Progenitor cell of endocrine pancreas (in vitro differentiated cells): Measurements from ENCODE around the gene MRPL14. TPM values are rescaled to one million over a fixed set of nuclear protein-coding genes. Genes with fewer than 3 reads are reported as not detected.

Source experiments
- DNase-seq: peaks from one replicate; pipeline ENCODE4 v3.0.0; 2021; ENCODE audit warnings: low spot score; ENCODE audit not compliant: unreplicated experiment
- H3K27ac Mint-ChIP-seq: 2 replicates; pipeline ENCODE4 v1.8.0; 2021; ENCODE audit warnings: mild to moderate bottlenecking, moderate library complexity, mixed read lengths
- H3K27me3 Mint-ChIP-seq: 2 replicates; pipeline ENCODE4 v1.8.0; 2021; ENCODE audit warnings: mixed read lengths
- H3K36me3 Mint-ChIP-seq: 2 replicates; pipeline ENCODE4 v1.8.0; 2022; ENCODE audit warnings: mixed read lengths; ENCODE audit not compliant: insufficient read depth
- H3K4me1 Mint-ChIP-seq: 2 replicates; pipeline ENCODE4 v1.8.0; 2021; ENCODE audit warnings: low read depth, mixed read lengths
- H3K4me3 Mint-ChIP-seq: 2 replicates; pipeline ENCODE4 v1.8.0; 2021; ENCODE audit warnings: low read depth, mild to moderate bottlenecking, moderate library complexity, mixed read lengths
- H3K9me3 Mint-ChIP-seq: 2 replicates; pipeline ENCODE4 v1.8.0; 2021; ENCODE audit warnings: low read depth, mixed read lengths
- total RNA-seq: library from RNA; stranded (reverse); gene quantifications from 2 replicates; pipeline ENCODE4 v1.2.1, GENCODE V29; 2021
- TF ChIP-seq, protein P1 (sequence below): fragments of 200-600 bp; sonication (generic); IDR thresholded peaks from one replicate; pipeline ENCODE4 v1.5.0; 2021; ENCODE audit warnings: antibody characterized with exemption, mild to moderate bottlenecking; ENCODE audit not compliant: unreplicated experiment

The MRPL14 gene
- total RNA-seq, 1 donor from 2014 or later: 51.1 TPM

DNA sequence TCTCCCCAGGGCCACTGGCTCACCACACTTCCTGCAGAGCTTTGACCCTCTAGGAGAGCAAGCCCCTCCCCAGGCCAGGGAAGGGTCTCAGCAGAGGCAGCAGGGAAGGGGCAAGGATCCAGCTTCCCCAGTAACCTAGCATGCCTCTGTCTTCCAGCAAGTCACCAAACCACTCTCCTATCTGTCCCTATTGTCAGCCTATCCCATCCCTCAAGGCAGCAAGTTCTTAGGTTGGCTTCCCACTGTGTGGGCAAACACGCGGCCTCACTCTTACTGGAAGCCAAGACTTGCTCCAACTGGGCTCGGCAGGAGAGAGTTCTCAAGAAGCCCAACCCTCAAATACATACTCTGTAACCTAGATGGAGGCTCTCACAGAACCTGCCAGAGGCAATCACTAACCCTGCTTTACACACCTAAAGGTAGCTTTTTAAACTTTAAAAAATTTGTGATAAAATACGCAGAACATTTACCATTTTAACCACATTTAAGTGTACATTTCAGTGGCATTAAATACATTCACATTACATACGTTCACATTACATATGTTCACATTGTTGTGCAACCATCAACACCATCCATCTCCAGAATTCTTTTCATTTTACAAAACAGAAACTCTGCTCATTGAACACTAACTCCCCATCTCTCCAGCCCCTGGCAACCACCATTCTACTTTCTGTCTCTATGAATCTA, 58.5 kb downstream of the MRPL14 start:
- TF ChIP-seq, protein P1, sequence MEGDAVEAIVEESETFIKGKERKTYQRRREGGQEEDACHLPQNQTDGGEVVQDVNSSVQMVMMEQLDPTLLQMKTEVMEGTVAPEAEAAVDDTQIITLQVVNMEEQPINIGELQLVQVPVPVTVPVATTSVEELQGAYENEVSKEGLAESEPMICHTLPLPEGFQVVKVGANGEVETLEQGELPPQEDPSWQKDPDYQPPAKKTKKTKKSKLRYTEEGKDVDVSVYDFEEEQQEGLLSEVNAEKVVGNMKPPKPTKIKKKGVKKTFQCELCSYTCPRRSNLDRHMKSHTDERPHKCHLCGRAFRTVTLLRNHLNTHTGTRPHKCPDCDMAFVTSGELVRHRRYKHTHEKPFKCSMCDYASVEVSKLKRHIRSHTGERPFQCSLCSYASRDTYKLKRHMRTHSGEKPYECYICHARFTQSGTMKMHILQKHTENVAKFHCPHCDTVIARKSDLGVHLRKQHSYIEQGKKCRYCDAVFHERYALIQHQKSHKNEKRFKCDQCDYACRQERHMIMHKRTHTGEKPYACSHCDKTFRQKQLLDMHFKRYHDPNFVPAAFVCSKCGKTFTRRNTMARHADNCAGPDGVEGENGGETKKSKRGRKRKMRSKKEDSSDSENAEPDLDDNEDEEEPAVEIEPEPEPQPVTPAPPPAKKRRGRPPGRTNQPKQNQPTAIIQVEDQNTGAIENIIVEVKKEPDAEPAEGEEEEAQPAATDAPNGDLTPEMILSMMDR: no peak
- Mint-ChIP-seq H3K4me1 (peaks cover 6% of the 10 kb centered on the region), H3K4me3 (no peak overlapping the region), H3K27me3 (peaks cover 23% of the 10 kb centered on the region), H3K9me3 (no peaks in the 10 kb centered on the region), H3K27ac (no peak overlapping the region), H3K36me3 (no peaks in the 10 kb centered on the region)
- no peak for DNase-seq

DNA sequence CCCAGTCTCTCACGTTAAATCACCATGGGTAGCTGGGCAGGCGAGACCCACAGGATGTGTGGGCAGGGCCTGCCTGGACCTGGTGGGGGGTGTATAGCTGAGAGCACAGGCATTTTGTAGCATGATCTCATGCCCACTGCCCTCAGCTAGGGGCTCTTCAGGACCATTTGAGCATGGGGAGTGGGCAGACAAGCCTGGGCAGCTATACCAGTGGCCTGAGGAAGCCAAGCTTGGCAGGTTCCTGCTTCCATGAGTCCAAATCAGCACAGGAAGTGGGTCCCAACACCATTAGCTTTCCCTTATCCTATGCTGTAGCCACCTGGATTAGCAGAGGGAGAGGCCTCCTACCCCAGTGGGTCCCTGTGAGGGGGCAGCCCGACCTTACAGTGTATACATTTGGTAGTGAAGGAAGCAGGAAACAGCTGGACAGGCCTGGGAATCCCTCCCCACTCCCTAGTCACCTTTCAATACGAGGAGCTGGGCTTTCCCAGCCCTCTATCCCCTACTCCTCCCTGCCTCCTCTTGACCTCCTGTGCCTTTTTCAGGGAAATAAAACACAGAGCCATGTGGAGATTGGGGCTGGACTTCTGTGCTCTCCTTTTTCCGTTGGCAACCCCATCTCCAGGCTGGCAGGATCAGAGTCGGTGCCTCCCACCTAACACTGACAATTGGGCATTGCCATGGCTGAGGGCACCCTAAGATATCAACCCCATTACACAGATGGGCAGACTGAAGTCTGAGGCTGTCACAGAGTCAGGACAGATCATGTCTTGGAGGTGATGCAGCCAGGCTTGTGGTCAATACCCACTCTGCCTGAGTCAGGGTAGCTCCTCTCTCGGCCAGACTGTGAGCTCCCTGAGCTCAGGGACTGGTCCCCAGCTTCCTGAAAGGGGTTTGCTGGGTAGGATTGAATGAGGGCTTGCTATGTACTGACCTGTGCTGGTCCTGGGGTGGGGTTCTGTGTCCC, 59.8 kb downstream of the MRPL14 start:
- Mint-ChIP-seq H3K9me3 (no peaks in the 10 kb centered on the region), H3K4me3 (no peak overlapping the region), H3K4me1 (no peaks in the 10 kb centered on the region), H3K27me3 (peaks cover 23% of the 10 kb centered on the region), H3K27ac (no peak overlapping the region), H3K36me3 (no peaks in the 10 kb centered on the region)
- TF ChIP-seq, protein P1: no peak
- DNase-seq: no peak

DNA sequence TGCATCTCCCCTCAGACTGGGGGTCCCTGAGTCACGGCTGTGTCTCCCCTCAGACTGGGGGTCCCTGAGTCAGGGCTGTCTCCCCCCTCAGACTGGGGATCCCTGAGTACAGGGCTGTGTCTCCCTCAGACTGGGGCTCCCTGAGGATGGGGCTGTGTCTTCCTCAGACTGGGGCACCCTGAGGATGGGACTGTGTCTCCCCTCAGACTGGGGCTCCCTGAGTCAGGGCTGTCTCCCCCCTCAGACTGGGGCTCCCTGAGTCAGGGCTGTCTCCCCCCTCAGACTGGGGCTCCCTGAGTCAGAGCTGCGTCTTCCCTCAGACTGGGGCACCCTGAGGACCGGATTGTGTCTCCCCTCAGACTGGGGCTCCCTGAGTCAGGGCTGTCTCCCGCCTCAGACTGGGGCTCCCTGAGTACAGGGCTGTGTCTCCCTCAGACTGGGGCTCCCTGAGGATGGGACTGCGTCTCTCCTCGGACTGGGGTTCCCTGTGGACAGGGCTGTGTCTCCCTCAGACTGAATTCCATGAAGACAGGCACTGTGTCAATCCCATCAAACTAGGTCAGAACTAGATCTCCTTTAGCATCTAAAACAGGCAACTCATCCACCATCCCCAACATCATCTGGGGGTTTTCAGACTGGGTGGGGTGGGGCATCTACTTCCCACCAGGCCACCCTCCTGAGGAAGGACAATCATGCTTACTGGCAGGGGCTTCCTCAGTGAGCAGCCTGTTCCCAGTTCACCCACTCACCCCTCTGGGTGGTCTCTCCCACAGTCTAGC, 60.7 kb downstream of the MRPL14 start:
- H3K9me3 Mint-ChIP-seq: no peaks in the 10 kb centered on the region
- H3K4me1 Mint-ChIP-seq: no peaks in the 10 kb centered on the region
- peaks cover 21% of the 10 kb centered on the region for H3K27me3 Mint-ChIP-seq
- no peak overlapping the region for H3K4me3 Mint-ChIP-seq
- H3K27ac Mint-ChIP-seq: no peak overlapping the region
- DNase-seq: no peak
- no peaks in the 10 kb centered on the region for H3K36me3 Mint-ChIP-seq
- TF ChIP-seq, protein P1: no peak

DNA sequence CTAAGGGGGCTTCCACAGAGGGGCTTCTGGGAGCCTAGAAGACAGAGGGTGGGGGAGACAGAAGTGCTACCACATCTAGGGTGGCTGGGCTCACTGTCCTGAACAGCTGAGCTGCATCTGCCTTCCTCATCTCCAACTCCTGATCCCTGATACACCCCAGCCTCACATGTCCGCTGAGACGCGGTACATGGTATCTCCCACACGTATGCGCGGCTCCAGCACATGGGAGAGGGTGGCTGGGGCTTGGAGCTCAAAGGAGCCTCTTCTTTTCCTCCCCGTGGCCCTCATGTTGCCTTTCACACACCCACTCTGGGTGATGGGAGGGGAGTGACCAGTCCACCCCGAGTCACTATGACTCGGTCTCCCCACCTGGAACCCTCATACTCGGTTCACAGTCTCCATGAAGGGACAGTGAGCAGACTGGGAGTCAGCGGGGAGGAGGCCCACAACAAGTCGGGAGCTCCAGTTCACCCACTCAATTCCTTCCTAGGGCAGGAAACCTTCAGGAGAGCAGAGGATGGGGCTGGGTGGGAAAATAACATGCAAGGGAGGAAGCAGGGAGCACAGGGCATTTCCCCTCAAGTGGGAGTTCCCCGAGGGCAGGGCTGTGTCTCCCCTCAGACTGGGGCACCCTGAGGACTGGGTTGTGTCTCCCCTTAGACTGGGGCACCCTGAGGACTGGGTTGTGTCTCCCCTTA, 61.7 kb downstream of the MRPL14 start:
- DNase-seq: no peak
- H3K9me3 Mint-ChIP-seq: no peaks in the 10 kb centered on the region
- H3K27ac Mint-ChIP-seq: no peak overlapping the region
- no peaks in the 10 kb centered on the region for H3K36me3 Mint-ChIP-seq
- H3K4me1 Mint-ChIP-seq: no peaks in the 10 kb centered on the region
- TF ChIP-seq, protein P1: no peak
- H3K27me3 Mint-ChIP-seq: peaks cover 17% of the 10 kb centered on the region
- no peak overlapping the region for H3K4me3 Mint-ChIP-seq
